SKM-1 treated with dmso at 0.1 percent for 144 hours (cell line): ENCODE data around the gene CNPY3.
"Not testable (repeated sequence)": the region's sequence is repeated elsewhere in the genome, so short reads cannot be mapped to it uniquely, and the experiment has no call there.

Experiments
- DNase-seq: peaks from one replicate; lab custom pipeline; 2025; ENCODE audit not compliant: unreplicated experiment; lab: John Stamatoyannopoulos, UW

The CNPY3 gene

GRCh38 chr6:42928986-42929820 is at the start of gene CNPY3:
CNPY3 (plus strand) TSS chr6:42929480; CDS start chr6:42929571, 91 bp downstream.
- peak; percentile 98 for DNase-seq

GRCh38 chr6:42880240-42880817 is 49.0 kb upstream of the CNPY3 start:
- not testable (repeated sequence) for DNase-seq

- DNase-seq, result not testable (repeated sequence)
These were observed 48.4 kb upstream of the CNPY3 start for GRCh38 chr6:42880871-42881270.

- no peak for DNase-seq
These were observed 43.6 kb upstream of the CNPY3 start for GRCh38 chr6:42885702-42886101.

- not testable (repeated sequence) for DNase-seq
These were observed 41.1 kb upstream of the CNPY3 start for GRCh38 chr6:42888201-42888600.

- DNase-seq, result no peak
These were observed 39.5 kb upstream of the CNPY3 start for GRCh38 chr6:42889815-42890214.

GRCh38 chr6:42890311-42891198 is 38.7 kb upstream of the CNPY3 start:
- peak; percentile 88 for DNase-seq

GRCh38 chr6:42891199-42891722 is 38.0 kb upstream of the CNPY3 start:
- DNase-seq, result no peak

GRCh38 chr6:42894041-42894828 is 35.0 kb upstream of the CNPY3 start:
- peak; percentile 42 for DNase-seq

- no peak for DNase-seq
These were observed 33.0 kb upstream of the CNPY3 start for GRCh38 chr6:42896178-42896719.

- peak; percentile 57 for DNase-seq
These were observed 30.4 kb upstream of the CNPY3 start for GRCh38 chr6:42898891-42899361.

- no peak for DNase-seq
These were observed 29.4 kb upstream of the CNPY3 start for GRCh38 chr6:42899871-42900270.

- peak; percentile 66 for DNase-seq
These were observed 27.7 kb upstream of the CNPY3 start for GRCh38 chr6:42901538-42901957.

- peak; percentile 13 for DNase-seq
These were observed 26.6 kb upstream of the CNPY3 start for GRCh38 chr6:42902429-42903263.

- no peak for DNase-seq
These were observed 24.8 kb upstream of the CNPY3 start for GRCh38 chr6:42904467-42904866.

GRCh38 chr6:42907336-42907735 is 21.9 kb upstream of the CNPY3 start:
- no peak for DNase-seq

GRCh38 chr6:42909835-42910234 is 19.4 kb upstream of the CNPY3 start:
- no peak for DNase-seq

- no peak for DNase-seq
These were observed 17.9 kb upstream of the CNPY3 start for GRCh38 chr6:42911171-42912021.
